HepG2 (cell line): ENCODE measurements around the gene TUBB2B. TPM values are rescaled to one million over a fixed set of nuclear protein-coding genes. Genes with fewer than 3 reads are reported as not detected.
A peak's percentile ranks its signal among the peaks of the same experiment; 100 is the strongest.

Experiments
- ATAC-seq: fragments of 200-7000 bp; cut with Tn5 transposase; 3 replicates; pipeline ENCODE4 v1.9.1; 2020; ENCODE audit warnings: mild to moderate bottlenecking, moderate library complexity
- BruUV-seq: library from RNA; stranded (reverse); fragments of 400-500 nt; replicated peaks from 2 replicates; lab custom pipeline; 2021; lab: Mats Ljungman, UMichigan
- CTCF ChIA-PET: fragments of 300-600 bp; formaldehyde crosslinking; extraction: SDS; loops from one replicate; lab custom pipeline; 2021; ENCODE audit warnings: low total read pairs, inconsistent platforms, low intra/inter-chr PET ratio; lab: Yijun Ruan, JAX
- POLR2A ChIA-PET: fragments of 350-600 bp; sonication (Branson Sonifier 250); formaldehyde crosslinking; loops from one replicate; lab custom pipeline; 2020; ENCODE audit warnings: antibody characterized with exemption, inconsistent platforms; lab: Yijun Ruan, JAX
- DNase-seq: peaks from one replicate; pipeline ENCODE4 v3.0.0-alpha.2; 2015; ENCODE audit warnings: low spot score
- FAIRE-seq: peaks from 3 replicates; lab custom pipeline; 2011; peaks lifted over from hg19 to GRCh38; lab: Jason Lieb, UNC
- H2AFZ ChIP-seq: one replicate; pipeline ENCODE4 v1.6.1; 2011; ENCODE audit warnings: low read length, inconsistent platforms
- H3K27ac ChIP-seq: fragments of 300-600 bp; 3 replicates; pipeline ENCODE4 v1.8.0; 2011; ENCODE audit warnings: mixed run types, mild to moderate bottlenecking, mixed read lengths, low read length, inconsistent platforms; ENCODE audit not compliant: insufficient read depth; ENCODE audit errors: extremely low read length
- H3K27me3 ChIP-seq, 2 experiments: fragments of 200-600 bp in 1 of 2; 2 replicates in 1 of 2; 3 replicates in 1 of 2; pipeline versions ENCODE4 v1.6.0 to v1.8.0; 2011; ENCODE audit warnings: low read length in 2 of 2, mild to moderate bottlenecking in 2 of 2, moderate library complexity in 2 of 2, inconsistent platforms in 1 of 2; ENCODE audit not compliant: insufficient read depth in 2 of 2, control insufficient read depth in 1 of 2
- H3K36me3 ChIP-seq, 2 experiments: fragments of 200-600 bp in 1 of 2; replicated peaks in 1 of 2; 2 replicates in 1 of 2; 3 replicates in 1 of 2; pipeline versions ENCODE4 v1.5.1 to v1.8.0; 2011; ENCODE audit warnings: low read length in 2 of 2, inconsistent platforms in 1 of 2; ENCODE audit not compliant: insufficient read depth in 2 of 2, control insufficient read depth in 1 of 2
- H3K4me1 ChIP-seq: 2 replicates; pipeline ENCODE4 v1.5.1; 2012; ENCODE audit warnings: low read length, inconsistent platforms; ENCODE audit not compliant: insufficient read depth
- H3K4me2 ChIP-seq: 2 replicates; pipeline ENCODE4 v1.6.0; 2011; ENCODE audit warnings: low read depth, low read length, inconsistent platforms
- H3K4me3 ChIP-seq, 3 experiments: fragments of 200-600 bp in 1 of 3; sonication (generic), shearing (Covaris generic) in 1 of 3; replicated peaks in 1 of 3; 2 replicates each; pipeline ENCODE4 v1.5.1; 2011 to 2016; ENCODE audit warnings: low read length in 3 of 3, inconsistent platforms in 2 of 3, low read depth in 2 of 3, mild to moderate bottlenecking in 2 of 3, control low read depth in 1 of 3, mixed read lengths in 1 of 3; ENCODE audit not compliant: insufficient read depth in 1 of 3
- H3K79me2 ChIP-seq: one replicate; pipeline ENCODE4 v1.6.1; 2011; ENCODE audit warnings: low read length, inconsistent platforms; ENCODE audit not compliant: insufficient read depth
- H3K9ac ChIP-seq: 2 replicates; pipeline ENCODE4 v1.6.0; 2011; ENCODE audit warnings: mild to moderate bottlenecking, low read depth, low read length, inconsistent platforms; ENCODE audit not compliant: insufficient read depth
- H3K9me3 ChIP-seq: 2 replicates; pipeline ENCODE4 v1.5.1; 2012; ENCODE audit warnings: mild to moderate bottlenecking, low read length
- H4K20me1 ChIP-seq: 2 replicates; pipeline ENCODE4 v1.6.0; 2011; ENCODE audit warnings: inconsistent platforms, mild to moderate bottlenecking, low read length, moderate library complexity; ENCODE audit not compliant: insufficient read depth
- AGO2 ChIP-seq: fragments of 200-400 bp; formaldehyde crosslinking; optimal IDR thresholded peaks from 2 replicates; pipeline ENCODE3; 2017; ENCODE audit warnings: mild to moderate bottlenecking, low read depth, low read length, moderate library complexity
- CCDC6 ChIP-seq: sonication (generic); formaldehyde crosslinking; IDR thresholded peaks from 2 replicates; pipeline ENCODE4 v1.8.1; 2022; ENCODE audit warnings: mild to moderate bottlenecking, missing genetic modification reagents, moderate library complexity
- CEBPB ChIP-seq: IDR thresholded peaks from 2 replicates; pipeline ENCODE4 v1.6.1; 2011; ENCODE audit warnings: low read depth, low read length, improper control_type of control experiment, borderline replicate concordance
- EP300 ChIP-seq, 3 experiments: sonication (generic) in 1 of 3; formaldehyde crosslinking in 1 of 3; IDR thresholded peaks; 2 replicates each; pipeline versions ENCODE4 v1.5.1 to v1.6.1; 2011 to 2020; ENCODE audit warnings: low read depth in 2 of 3, low read length in 2 of 3, borderline replicate concordance in 1 of 3, improper control_type of control experiment in 1 of 3, mild to moderate bottlenecking in 1 of 3, missing genetic modification reagents in 1 of 3, moderate library complexity in 1 of 3
- FOXO4 ChIP-seq: sonication (generic); formaldehyde crosslinking; conservative IDR thresholded peaks from 2 replicates; pipeline ENCODE4 v1.8.1; 2023; ENCODE audit warnings: missing genetic modification reagents
- GABPA ChIP-seq, 2 experiments: IDR thresholded peaks; 2 replicates each; pipeline ENCODE4 v1.6.1; 2011 to 2016; ENCODE audit warnings: low read depth in 2 of 2, low read length in 1 of 2, missing biosample characterization in 1 of 2, missing genetic modification characterization in 1 of 2
- HBP1 ChIP-seq: IDR thresholded peaks from 2 replicates; pipeline ENCODE4 v1.6.1; 2016; ENCODE audit warnings: low read depth, control low read depth
- IRF1 ChIP-seq: sonication (generic); formaldehyde crosslinking; IDR thresholded peaks from 2 replicates; pipeline ENCODE4 v1.4.0; 2020; ENCODE audit warnings: low read depth, mild to moderate bottlenecking, missing genetic modification reagents
- SOX5 ChIP-seq: IDR thresholded peaks from 2 replicates; pipeline ENCODE4 v1.6.1; 2016; ENCODE audit warnings: borderline replicate concordance
- ZBTB25 ChIP-seq: IDR thresholded peaks from 2 replicates; pipeline ENCODE4 v1.6.1; 2018; ENCODE audit warnings: missing genetic modification reagents
- ZNF275 ChIP-seq: sonication (generic); formaldehyde crosslinking; IDR thresholded peaks from 2 replicates; pipeline ENCODE4 v1.8.0; 2022; ENCODE audit warnings: missing genetic modification reagents, mild to moderate bottlenecking, inconsistent platforms, borderline replicate concordance
- ZNF770 ChIP-seq: sonication (generic); formaldehyde crosslinking; IDR thresholded peaks from 2 replicates; pipeline ENCODE4 v1.5.0; 2020; ENCODE audit warnings: mild to moderate bottlenecking, missing genetic modification reagents
- ZSCAN25 ChIP-seq: sonication (generic); formaldehyde crosslinking; IDR thresholded peaks from 2 replicates; pipeline ENCODE4 v1.8.0; 2022; ENCODE audit warnings: mild to moderate bottlenecking, missing genetic modification reagents
- WGBS: methylation state at CpG from one replicate; pipeline ENCODE4 v1.1.6; 2017; ENCODE audit warnings: low lambda C conversion rate; 5-methylcytosine and 5-hydroxymethylcytosine counted together
- in situ Hi-C: cut with HindIII; loops from 2 replicates; pipeline ENCODE4 v1.10.0; 2017; ENCODE audit warnings: low pct_unique_long_range_greater_than_20kb; ENCODE audit not compliant: extremely low pct_ligation_motif_present
- intact Hi-C: fragments of 100-400 bp; cut with micrococcal nuclease; formaldehyde crosslinking; loops from one replicate; pipeline ENCODE4 v1.10.0; 2022; ENCODE audit not compliant: unreplicated experiment
- polyA plus RNA-seq, 8 experiments: library from polyadenylated mRNA; depleted of rRNA in 3 of 8; stranded (reverse) in 7 of 8; unstranded in 1 of 8; fragments of >200 nt; fragmentation: Illumina TruSeq in 4 of 8; extraction: Trizol in 4 of 8; gene quantifications; 2 replicates each; pipeline versions ENCODE4 v1.2.1 to v1.2.3, GENCODE V29; 2011 to 2016; ENCODE audit warnings: low read depth in 4 of 8, missing spikeins in 1 of 8, mixed read lengths in 1 of 8; ENCODE audit not compliant: insufficient read depth in 1 of 8
- total RNA-seq, 5 experiments: library from RNA; depleted of rRNA; stranded (reverse); fragments of >200 nt; fragmentation: Illumina TruSeq; extraction: Trizol; gene quantifications; 2 replicates each; pipeline ENCODE4 v1.2.3, GENCODE V29; 2016; ENCODE audit warnings: low read depth in 1 of 5

Gene TUBB2B
- total and polyA plus RNA-seq, 2 of the 13 experiments (the other 11 are each of a cell fraction or from before 2014, with no cell fraction given): 10.3 to 23.6 TPM

- no peaks in the 10 kb centered on the region for H3K36me3 ChIP-seq
- ChIA-PET CTCF (no interaction called here), POLR2A (interaction anchor here (0.5 to 2.0 kb wide), 5 partner anchors 11 to 75 kb away, joined by 3 to 5 read pairs (median 4); partner anchors contain the start of gene TUBB2A)
- no peaks in the 10 kb centered on the region for H4K20me1 ChIP-seq
- H3K4me2 ChIP-seq: no peak overlapping the region
- WGBS: 63% methylated on average over 22 of the region's 22 CpGs
- no peak overlapping the region for H2AFZ ChIP-seq
- H3K27me3 ChIP-seq: no peaks in the 10 kb centered on the region; a peak in 2 of 5 replicates
- ATAC-seq (peak; percentile 51), DNase-seq (peak; percentile 68), FAIRE-seq (no peak)
- in situ Hi-C loops: no loop called here
- BruUV-seq: no TSS peak
- peaks cover 21% of the 10 kb centered on the region for H3K4me1 ChIP-seq
- no peak overlapping the region for H3K27ac ChIP-seq
- no peak overlapping the region for H3K4me3 ChIP-seq
- H3K79me2 ChIP-seq: no peaks in the 10 kb centered on the region
- H3K9me3 ChIP-seq: no peaks in the 10 kb centered on the region
- intact Hi-C loops: no loop called here
- H3K9ac ChIP-seq: no peak overlapping the region
- no peak for TF ChIP-seq AGO2
- TF ChIP-seq CEBPB: peak; percentile 82; the same call in 1 of the 2 replicates
- TF ChIP-seq GABPA (IDR thresholded peaks at IDR 0.05; ENCODE audit: low read depth, low read length): no peak
- 0 out of 2 replicates have a peak, but pooled peaks have one; percentile 33 for TF ChIP-seq GABPA (CRISPR knock-in tag; IDR thresholded peaks at IDR 0.05; ENCODE audit: low read depth)
- TF ChIP-seq HBP1 (CRISPR knock-in tag): no peak
- no peak for TF ChIP-seq SOX5
- no peak for TF ChIP-seq ZBTB25 (CRISPR knock-in tag)
- TF ChIP-seq ZSCAN25 (CRISPR knock-in tag): no peak
- TF ChIP-seq ZNF770 (CRISPR knock-in tag): no peak
- no peak for TF ChIP-seq IRF1 (CRISPR knock-in tag)
- no peak for TF ChIP-seq ZNF275 (CRISPR knock-in tag)
- TF ChIP-seq CCDC6 (CRISPR knock-in tag): no peak
- 0 out of 2 replicates have a peak, but pooled peaks have one; percentile 11 for TF ChIP-seq FOXO4
- no peak for TF ChIP-seq EP300 (IDR thresholded peaks at IDR 0.05; ENCODE audit: low read depth in 2 of 2, low read length in 2 of 2)
- 0 out of 2 replicates have a peak, but pooled peaks have one; percentile 27 for TF ChIP-seq EP300 (CRISPR knock-in tag; IDR thresholded peaks at IDR 0.05; ENCODE audit: borderline replicate concordance)
These were observed 50.7 kb downstream of the TUBB2B start for GRCh38 chr6:3176562-3177355.
